Measurements from ENCODE around the gene CUL9.

Gene CUL9

DNA sequence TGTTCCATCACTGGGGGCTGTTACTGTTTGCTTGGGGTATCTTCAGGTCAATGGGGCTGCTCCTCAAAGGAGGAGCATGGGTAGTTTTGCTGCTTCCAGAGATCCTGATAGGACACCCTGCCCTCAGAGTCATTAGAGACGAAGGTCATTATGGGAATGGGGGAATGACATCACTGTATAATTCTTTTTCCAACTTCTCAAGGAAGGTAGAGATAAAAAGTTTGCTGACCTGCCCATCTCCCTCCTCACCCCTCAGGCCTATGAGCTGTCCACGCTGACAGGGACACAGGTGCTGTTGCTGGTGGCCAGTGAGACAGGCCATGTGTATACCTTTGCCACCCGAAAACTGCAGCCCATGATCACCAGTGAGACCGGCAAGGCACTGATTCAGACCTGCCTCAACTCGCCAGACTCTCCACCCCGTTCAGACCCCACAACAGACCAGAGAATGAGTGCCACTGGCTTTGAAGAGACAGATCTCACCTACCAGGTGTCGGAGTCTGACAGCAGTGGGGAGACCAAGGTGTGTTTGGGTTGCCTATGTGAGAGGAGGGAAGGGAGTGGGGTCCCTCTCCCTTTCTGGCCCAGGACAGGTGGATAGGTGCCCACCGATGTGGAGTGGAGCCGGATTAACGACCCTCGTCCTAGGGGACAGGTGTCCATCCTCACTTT, 8.3 kb upstream of the CUL9 start:
- 67% methylated on average over 4 of the region's 11 CpGs for WGBS (ENCODE audit: insufficient coverage)
- no peak for DNase-seq
- peaks cover 17 to 46% (median 40%) of the 10 kb centered on the region in 4 experiments for H3K4me1 ChIP-seq (ENCODE audit: control extremely low read depth in 1 of 4, control insufficient read depth in 4 of 4, insufficient read depth in 4 of 4, low read length in 3 of 4)
- ChIA-PET CTCF (interaction anchor here (0.8 to 1.8 kb wide), 4 partner anchors 9 to 244 kb away, joined by 3 to 6 read pairs (median 4); partner anchors contain the start of genes CNPY3 and CUL9), POLR2A (interaction anchor here (0.6 kb wide), 1 partner anchor 21 kb away, joined by 3 read pairs; no protein-coding TSS in a partner anchor)
- H3K27ac ChIP-seq (ENCODE audit: insufficient read depth in 1 of 2, low read depth in 1 of 2, low read length in 2 of 2, poor library complexity in 1 of 2, severe bottlenecking in 2 of 2) = peak overlapping the region in 1 of 2 experiments; percentile 85
- peak overlapping the region in 5 of 7 experiments; percentile 19 to 90 (median 82) for H3K4me3 ChIP-seq (ENCODE audit: control insufficient read depth in 1 of 7, extremely low read depth in 1 of 7, insufficient read depth in 4 of 7, low read depth in 2 of 7, low read length in 6 of 7)
- peaks cover 6 to 35% (median 18%) of the 10 kb centered on the region in 4 experiments for H3K36me3 ChIP-seq (ENCODE audit: control insufficient read depth in 4 of 4, insufficient read depth in 4 of 4, low read length in 3 of 4)
- no peaks in the 10 kb centered on the region for H3K27me3 ChIP-seq (replicated peaks in 2 of 5; ENCODE audit: control insufficient read depth in 4 of 5, insufficient read depth in 5 of 5, low read length in 4 of 5)
- no peaks in the 10 kb centered on the region for H3K9me3 ChIP-seq (ENCODE audit: control extremely low read depth in 1 of 5, control insufficient read depth in 4 of 5, insufficient read depth in 2 of 5, low read depth in 1 of 5, low read length in 4 of 5)

DNA sequence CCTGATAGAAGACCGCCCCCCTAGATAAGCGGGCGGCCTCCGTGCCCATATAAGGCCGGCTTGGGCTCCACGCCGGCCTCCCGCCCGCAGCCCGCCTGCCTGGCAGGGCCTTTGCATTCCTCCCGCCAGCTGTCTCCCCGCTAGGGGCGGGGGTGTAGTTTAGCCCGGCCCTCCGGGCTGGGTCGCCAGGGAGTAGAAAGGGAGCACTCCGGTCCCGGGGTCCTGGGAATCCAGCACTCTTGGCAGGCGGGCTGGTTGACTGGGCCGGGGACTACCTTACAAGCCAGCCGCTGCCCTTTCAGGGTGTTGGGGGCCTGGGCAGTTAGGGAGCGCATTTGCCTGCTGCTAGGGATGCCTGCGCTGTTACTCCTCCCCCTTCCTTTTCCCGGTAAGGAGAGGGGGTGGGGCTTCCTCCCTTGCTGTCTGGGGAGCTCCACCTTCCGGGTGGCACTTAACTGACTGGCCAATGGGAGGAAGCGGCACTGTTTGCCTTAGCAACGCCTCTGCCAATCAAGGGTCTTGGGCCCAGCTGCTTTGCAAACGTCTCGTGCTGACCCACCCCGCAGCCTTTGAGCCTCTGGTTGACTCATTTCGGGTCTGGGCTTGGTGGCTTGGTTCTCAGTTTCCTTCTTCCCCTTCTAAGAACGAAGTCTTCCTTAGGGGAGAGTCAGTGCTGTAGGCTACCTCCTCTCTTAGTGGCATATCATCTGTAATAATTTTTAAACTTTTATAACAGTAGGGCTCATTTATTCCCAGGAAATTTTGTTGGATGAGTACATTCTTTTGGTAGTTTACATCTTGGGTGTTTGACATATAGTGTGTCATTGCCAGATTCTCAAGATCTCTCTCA, 7.5 kb upstream of the CUL9 start:
- Histone ChIP-seq H3K4me3 (ENCODE audit: control insufficient read depth in 1 of 7, extremely low read depth in 1 of 7, insufficient read depth in 4 of 7, low read depth in 2 of 7, low read length in 6 of 7) (peak overlapping the region in 5 of 7 experiments; percentile 38 to 90 (median 61)), H3K36me3 (ENCODE audit: control insufficient read depth in 4 of 4, insufficient read depth in 4 of 4, low read length in 3 of 4) (peaks cover 7 to 42% (median 25%) of the 10 kb centered on the region in 4 experiments), H3K27ac (ENCODE audit: insufficient read depth in 1 of 2, low read depth in 1 of 2, low read length in 2 of 2, poor library complexity in 1 of 2, severe bottlenecking in 2 of 2) (peak overlapping the region; percentile 52 to 85), H3K27me3 (replicated peaks in 2 of 5; ENCODE audit: control insufficient read depth in 4 of 5, insufficient read depth in 5 of 5, low read length in 4 of 5) (no peaks in the 10 kb centered on the region), H3K9me3 (ENCODE audit: control extremely low read depth in 1 of 5, control insufficient read depth in 4 of 5, insufficient read depth in 2 of 5, low read depth in 1 of 5, low read length in 4 of 5) (no peaks in the 10 kb centered on the region), H3K4me1 (ENCODE audit: control extremely low read depth in 1 of 4, control insufficient read depth in 4 of 4, insufficient read depth in 4 of 4, low read length in 3 of 4) (peaks cover 17 to 46% (median 40%) of the 10 kb centered on the region in 4 experiments)
- CTCF ChIA-PET = interaction anchor here (0.8 to 1.8 kb wide), 5 partner anchors 8 to 245 kb away, joined by 3 to 6 read pairs (median 4); partner anchors contain the start of genes CNPY3 and CUL9
- peak; percentile 98 to 99 (median 98) for DNase-seq
- POLR2A ChIA-PET = interaction anchor here (0.6 to 1.1 kb wide), 4 partner anchors 20 to 295 kb away, joined by 3 to 6 read pairs (median 3); partner anchors contain the start of genes ABCC10 and RPL7L1
- 5% methylated on average over 19 of the region's 32 CpGs for WGBS (ENCODE audit: insufficient coverage)

DNA sequence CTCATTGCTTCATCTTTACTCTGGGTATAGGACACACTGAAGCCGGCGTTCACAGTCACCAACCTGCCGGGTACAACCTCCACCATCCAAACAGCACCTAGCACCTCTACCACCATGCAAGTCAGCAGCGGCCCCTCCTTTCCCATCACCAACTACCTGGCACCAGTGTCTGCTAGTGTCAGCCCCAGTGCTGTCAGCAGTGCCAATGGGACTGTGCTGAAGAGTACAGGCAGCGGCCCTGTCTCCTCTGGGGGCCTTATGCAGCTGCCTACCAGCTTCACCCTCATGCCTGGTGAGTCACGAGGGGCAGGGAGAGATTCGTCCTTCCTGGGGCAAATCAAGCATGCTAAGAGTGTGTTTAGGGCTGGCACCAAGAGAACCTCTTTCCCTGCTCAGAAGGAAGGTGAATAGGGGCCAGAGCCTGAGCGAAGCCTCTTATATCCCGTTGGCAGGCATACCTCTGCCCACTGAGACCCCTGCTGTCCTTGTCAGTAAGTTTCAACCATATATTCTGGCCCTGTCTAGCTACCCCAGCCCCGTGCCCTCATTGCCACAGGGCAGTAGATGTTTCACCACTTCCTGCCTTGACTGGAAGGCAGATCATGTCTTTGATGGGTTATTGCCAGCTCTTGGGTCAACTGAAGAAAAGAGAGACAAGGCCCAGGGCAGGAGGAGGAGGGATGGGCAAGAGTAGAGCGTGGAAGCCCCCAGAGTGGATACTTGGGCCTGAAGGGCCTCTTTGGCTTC, 6.1 kb upstream of the CUL9 start:
- H3K4me1 ChIP-seq (ENCODE audit: control extremely low read depth in 1 of 4, control insufficient read depth in 4 of 4, insufficient read depth in 4 of 4, low read length in 3 of 4) = peaks cover 17 to 38% (median 32%) of the 10 kb centered on the region in 4 experiments
- CTCF ChIA-PET = interaction anchor here (0.5 to 1.2 kb wide), 3 partner anchors 11 to 56 kb away, joined by 3 to 4 read pairs (median 3); no protein-coding TSS in a partner anchor
- no peaks in the 10 kb centered on the region for H3K27me3 ChIP-seq (replicated peaks in 2 of 5; ENCODE audit: control insufficient read depth in 4 of 5, insufficient read depth in 5 of 5, low read length in 4 of 5)
- no peaks in the 10 kb centered on the region for H3K9me3 ChIP-seq (ENCODE audit: control extremely low read depth in 1 of 5, control insufficient read depth in 4 of 5, insufficient read depth in 2 of 5, low read depth in 1 of 5, low read length in 4 of 5)
- POLR2A ChIA-PET = interaction anchor here (1.1 kb wide), 1 partner anchor 163 kb away, joined by 3 read pairs; no protein-coding TSS in a partner anchor
- WGBS (ENCODE audit: insufficient coverage) = 98% methylated on average over 8 of the region's 11 CpGs
- H3K27ac ChIP-seq (ENCODE audit: insufficient read depth in 1 of 2, low read depth in 1 of 2, low read length in 2 of 2, poor library complexity in 1 of 2, severe bottlenecking in 2 of 2) = peak overlapping the region; percentile 52 to 85
- H3K4me3 ChIP-seq (ENCODE audit: control insufficient read depth in 1 of 7, extremely low read depth in 1 of 7, insufficient read depth in 4 of 7, low read depth in 2 of 7, low read length in 6 of 7) = no peak overlapping the region
- DNase-seq = no peak
- H3K36me3 ChIP-seq (ENCODE audit: control insufficient read depth in 4 of 4, insufficient read depth in 4 of 4, low read length in 3 of 4) = peaks cover 7 to 48% (median 27%) of the 10 kb centered on the region in 4 experiments

DNA sequence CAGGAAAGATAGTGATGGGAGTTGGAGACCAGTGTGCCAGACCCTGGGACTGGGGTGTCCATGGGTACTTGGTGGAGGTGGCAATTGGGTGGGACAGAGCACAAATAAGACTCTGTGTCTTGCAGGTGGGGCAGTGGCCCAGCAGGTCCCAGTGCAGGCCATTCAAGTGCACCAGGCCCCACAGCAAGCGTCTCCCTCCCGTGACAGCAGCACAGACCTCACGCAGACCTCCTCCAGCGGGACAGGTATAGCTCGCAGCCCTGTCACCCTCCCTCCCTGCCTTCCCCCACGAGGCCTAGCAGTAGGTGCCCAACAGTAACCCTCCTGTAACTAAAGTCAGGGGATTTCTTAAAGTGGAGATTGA, 5.6 kb upstream of the CUL9 start:
- POLR2A ChIA-PET = no interaction called here

DNA sequence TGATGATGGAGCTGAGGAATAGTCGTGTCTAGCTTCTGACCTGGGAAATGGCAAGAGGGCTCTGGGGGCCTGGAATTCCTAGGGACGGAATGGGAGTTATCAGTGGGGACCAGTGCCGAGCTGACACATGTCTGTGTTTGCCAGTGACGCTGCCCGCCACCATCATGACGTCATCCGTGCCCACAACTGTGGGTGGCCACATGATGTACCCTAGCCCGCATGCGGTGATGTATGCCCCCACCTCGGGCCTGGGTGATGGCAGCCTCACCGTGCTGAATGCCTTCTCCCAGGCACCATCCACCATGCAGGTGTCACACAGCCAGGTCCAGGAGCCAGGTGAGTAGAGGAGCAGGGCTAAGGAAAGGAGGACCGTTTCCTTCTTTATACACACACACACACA, 3.8 kb upstream of the CUL9 start:
- Histone ChIP-seq H3K4me1 (ENCODE audit: control extremely low read depth in 1 of 4, control insufficient read depth in 4 of 4, insufficient read depth in 4 of 4, low read length in 3 of 4) (peaks cover 13 to 45% (median 36%) of the 10 kb centered on the region in 4 experiments), H3K9me3 (ENCODE audit: control extremely low read depth in 1 of 5, control insufficient read depth in 4 of 5, insufficient read depth in 2 of 5, low read depth in 1 of 5, low read length in 4 of 5) (no peaks in the 10 kb centered on the region), H3K27me3 (replicated peaks in 2 of 5; ENCODE audit: control insufficient read depth in 4 of 5, insufficient read depth in 5 of 5, low read length in 4 of 5) (no peaks in the 10 kb centered on the region), H3K27ac (ENCODE audit: insufficient read depth in 1 of 2, low read depth in 1 of 2, low read length in 2 of 2, poor library complexity in 1 of 2, severe bottlenecking in 2 of 2) (no peak overlapping the region), H3K4me3 (ENCODE audit: control insufficient read depth in 1 of 7, extremely low read depth in 1 of 7, insufficient read depth in 4 of 7, low read depth in 2 of 7, low read length in 6 of 7) (no peak overlapping the region), H3K36me3 (ENCODE audit: control insufficient read depth in 4 of 4, insufficient read depth in 4 of 4, low read length in 3 of 4) (peaks cover 7 to 50% (median 27%) of the 10 kb centered on the region in 4 experiments)
- CTCF ChIA-PET = interaction anchor here (1.3 kb wide), 1 partner anchor 8 kb away, joined by 4 read pairs; the partner anchor contains the start of gene SRF
- 95% methylated on average over 6 of the region's 12 CpGs for WGBS (ENCODE audit: insufficient coverage)
- POLR2A ChIA-PET = no interaction called here
- no peak for DNase-seq

More for the DNA sequence above, 5.6 kb upstream of the CUL9 start:
- no peaks in the 10 kb centered on the region for H3K27me3 ChIP-seq (replicated peaks in 2 of 5; ENCODE audit: control insufficient read depth in 4 of 5, insufficient read depth in 5 of 5, low read length in 4 of 5)
- CTCF ChIA-PET = no interaction called here
- DNase-seq = no peak
- 95% methylated on average over 5 of the region's 6 CpGs for WGBS (ENCODE audit: insufficient coverage)
- no peak overlapping the region for H3K4me3 ChIP-seq (ENCODE audit: control insufficient read depth in 1 of 7, extremely low read depth in 1 of 7, insufficient read depth in 4 of 7, low read depth in 2 of 7, low read length in 6 of 7)
- H3K9me3 ChIP-seq (ENCODE audit: control extremely low read depth in 1 of 5, control insufficient read depth in 4 of 5, insufficient read depth in 2 of 5, low read depth in 1 of 5, low read length in 4 of 5) = no peaks in the 10 kb centered on the region
- peak overlapping the region in 1 of 2 experiments; percentile 85 for H3K27ac ChIP-seq (ENCODE audit: insufficient read depth in 1 of 2, low read depth in 1 of 2, low read length in 2 of 2, poor library complexity in 1 of 2, severe bottlenecking in 2 of 2)
- peaks cover 17 to 39% (median 33%) of the 10 kb centered on the region in 4 experiments for H3K4me1 ChIP-seq (ENCODE audit: control extremely low read depth in 1 of 4, control insufficient read depth in 4 of 4, insufficient read depth in 4 of 4, low read length in 3 of 4)
- H3K36me3 ChIP-seq (ENCODE audit: control insufficient read depth in 4 of 4, insufficient read depth in 4 of 4, low read length in 3 of 4) = peaks cover 7 to 50% (median 27%) of the 10 kb centered on the region in 4 experiments

DNA sequence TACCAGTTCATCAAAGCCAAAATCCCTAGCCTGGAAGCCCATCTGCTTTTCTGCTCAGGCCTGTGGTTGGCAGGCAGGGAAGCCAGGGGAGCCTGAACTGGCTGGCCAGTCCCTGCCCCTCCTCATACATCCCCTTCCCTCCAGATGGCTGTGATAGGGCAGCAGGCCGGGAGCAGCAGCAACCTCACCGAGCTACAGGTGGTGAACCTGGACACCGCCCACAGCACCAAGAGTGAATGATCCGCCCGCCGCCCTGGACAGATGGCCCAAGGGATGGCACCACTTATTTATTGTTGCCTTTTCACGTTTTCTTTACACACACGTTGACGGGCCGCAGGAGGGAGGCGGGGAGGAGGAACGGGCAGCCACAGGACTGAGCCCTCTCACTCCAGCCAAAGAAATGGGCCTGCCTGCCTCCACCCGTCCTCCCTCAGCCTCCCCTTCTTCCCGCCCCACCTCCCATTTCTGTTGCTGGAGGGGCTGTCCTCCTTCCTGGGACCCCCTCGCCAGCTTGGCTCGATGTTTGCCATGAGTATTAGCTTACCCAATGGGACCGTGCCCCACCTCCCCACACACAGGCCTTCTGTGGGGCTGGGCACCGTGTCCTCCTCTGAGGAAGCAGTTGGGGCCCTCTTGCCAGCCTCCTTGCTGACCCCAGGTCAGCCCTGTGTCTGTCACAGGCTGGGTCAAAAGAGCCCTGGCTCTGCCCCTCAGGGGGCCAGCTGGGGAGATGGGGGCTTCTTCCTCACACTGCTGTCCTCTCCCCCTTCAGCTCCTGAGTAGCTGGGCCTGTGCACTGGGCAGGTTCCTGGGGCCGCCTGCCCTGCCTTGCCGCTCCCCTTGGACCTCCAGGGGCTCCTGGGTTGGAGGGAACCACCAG, 2.8 kb upstream of the CUL9 start:
- Histone ChIP-seq H3K9me3 (ENCODE audit: control extremely low read depth in 1 of 5, control insufficient read depth in 4 of 5, insufficient read depth in 2 of 5, low read depth in 1 of 5, low read length in 4 of 5) (no peaks in the 10 kb centered on the region), H3K36me3 (ENCODE audit: control insufficient read depth in 4 of 4, insufficient read depth in 4 of 4, low read length in 3 of 4) (peaks cover 7 to 48% (median 28%) of the 10 kb centered on the region in 4 experiments), H3K4me1 (ENCODE audit: control extremely low read depth in 1 of 4, control insufficient read depth in 4 of 4, insufficient read depth in 4 of 4, low read length in 3 of 4) (peaks cover 8 to 39% (median 29%) of the 10 kb centered on the region in 4 experiments), H3K27ac (ENCODE audit: insufficient read depth in 1 of 2, low read depth in 1 of 2, low read length in 2 of 2, poor library complexity in 1 of 2, severe bottlenecking in 2 of 2) (no peak overlapping the region), H3K4me3 (ENCODE audit: control insufficient read depth in 1 of 7, extremely low read depth in 1 of 7, insufficient read depth in 4 of 7, low read depth in 2 of 7, low read length in 6 of 7) (no peak overlapping the region), H3K27me3 (replicated peaks in 2 of 5; ENCODE audit: control insufficient read depth in 4 of 5, insufficient read depth in 5 of 5, low read length in 4 of 5) (no peaks in the 10 kb centered on the region)
- 95% methylated on average over 15 of the region's 20 CpGs for WGBS (ENCODE audit: insufficient coverage)
- POLR2A ChIA-PET = interaction anchor here (0.6 kb wide), 1 partner anchor 1009 kb away, joined by 3 read pairs; no protein-coding TSS in a partner anchor
- CTCF ChIA-PET = interaction anchor here (1.3 kb wide), 1 partner anchor 9 kb away, joined by 4 read pairs; the partner anchor contains the start of gene SRF
- no peak for DNase-seq
